Activated CD8-positive, alpha-beta memory T cell treated with anti-CD3 and anti-CD28 coated beads, Interleukin-2, amount 50 U/mL, for 24 hours (primary cell): Measurements from ENCODE around the gene NUCKS1.

Experiments used
- DNase-seq: peaks from one replicate; pipeline ENCODE4 v3.0.0-alpha.2; 2020; ENCODE audit errors: extremely low read depth

NUCKS1 gene

GRCh38 chr1:205670150-205670446, 79.9 kb downstream of the NUCKS1 start:
- DNase-seq: no peak

- no peak for DNase-seq
Measured at GRCh38 chr1:205669341-205670149, 80.4 kb downstream of the NUCKS1 start.

- DNase-seq: no peak
Measured at GRCh38 chr1:205668951-205669340, 81.0 kb downstream of the NUCKS1 start.

GRCh38 chr1:205667909-205668643, 81.9 kb downstream of the NUCKS1 start:
- DNase-seq: no peak

- DNase-seq: no peak
Measured at GRCh38 chr1:205666372-205667166, 83.4 kb downstream of the NUCKS1 start.

GRCh38 chr1:205665201-205666045, 84.6 kb downstream of the NUCKS1 start:
- no peak for DNase-seq

GRCh38 chr1:205664399-205665017, 85.5 kb downstream of the NUCKS1 start:
- DNase-seq: no peak

GRCh38 chr1:205663286-205663936, 86.6 kb downstream of the NUCKS1 start:
- DNase-seq: no peak
